OCI-LY3 (cell line): ENCODE results near the gene ULBP1.

ENCODE experiments used
- CTCF ChIP-seq: fragments of 200-600, 300-600 bp; sonication (generic); IDR thresholded peaks from 2 replicates; pipeline ENCODE4 v1.5.1; 2014; ENCODE audit warnings: antibody characterized with exemption, low read length, low read depth
- EZH2phosphoT487 ChIP-seq: fragments of 200-600 bp; shearing (Covaris generic); IDR thresholded peaks from 2 replicates; pipeline ENCODE4 v1.6.1; 2018; ENCODE audit warnings: antibody characterized with exemption, mixed run types, low read depth

GRCh38 chr6:149995235-149995750 lies 31.6 kb downstream of the ULBP1 start:
- TF ChIP-seq CTCF = no peak
- TF ChIP-seq EZH2phosphoT487 = no peak
